ENCODE data around the gene GIT1. TPM values are rescaled to one million over a fixed set of nuclear protein-coding genes. Genes with fewer than 3 reads are reported as not detected.

GIT1 gene
- total and polyA plus RNA-seq, 2 of the 13 experiments (the other 11 are each of a cell fraction or from before 2014, with no cell fraction given): 14.2 to 30.8 TPM

GRCh38 chr17:29588562-29589411, 661 bp downstream of the GIT1 start:
- H4K20me1 ChIP-seq (ENCODE audit: insufficient read depth, low read length): peaks cover 14% of the 10 kb centered on the region; the same call in 1 of the 2 replicates
- no TSS peak for BruUV-seq (replicated peaks)
- H3K9me3 ChIP-seq (ENCODE audit: low read length): no peaks in the 10 kb centered on the region
- no peak for DNase-seq (ENCODE audit: low spot score)
- POLR2A ChIA-PET: interaction anchor here (1.0 to 2.0 kb wide), 3 partner anchors 14 to 29 kb away, joined by 4 to 11 read pairs (median 5); partner anchors contain the start of gene ABHD15
- intact Hi-C loops (cut with micrococcal nuclease; ENCODE audit: unreplicated experiment) (no loop called here), in situ Hi-C loops (cut with HindIII; ENCODE audit: extremely low pct_ligation_motif_present, low pct_unique_long_range_greater_than_20kb) (no loop called here)
- no peak overlapping the region for H2AFZ ChIP-seq (ENCODE audit: low read length)
- peak overlapping the region; percentile 73 for H3K9ac ChIP-seq (ENCODE audit: insufficient read depth, low read depth, low read length)
- H3K79me2 ChIP-seq (ENCODE audit: insufficient read depth, low read length): peaks cover 23% of the 10 kb centered on the region
- CTCF ChIA-PET (ENCODE audit: low intra/inter-chr PET ratio, low total read pairs): no interaction called here
- peak; percentile 1; the same call in 1 of the 3 replicates for ATAC-seq
- no peak for FAIRE-seq
- peak overlapping the region; percentile 70 to 98 (median 79) for H3K4me3 ChIP-seq (replicated peaks in 1 of 3; ENCODE audit: insufficient read depth in 1 of 3, low read depth in 2 of 3, low read length in 3 of 3)
- WGBS (ENCODE audit: low lambda C conversion rate): no CpG with 5 or more reads among the region's 72 CpGs
- H3K4me1 ChIP-seq (ENCODE audit: insufficient read depth, low read length): peaks cover 57% of the 10 kb centered on the region
- H3K27me3 ChIP-seq (ENCODE audit: control insufficient read depth in 1 of 2, insufficient read depth in 2 of 2, low read length in 2 of 2): peaks cover 0 to 1% of the 10 kb centered on the region in 2 experiments; a peak in 1 of 5 replicates
- no peak overlapping the region for H3K27ac ChIP-seq (ENCODE audit: extremely low read length, insufficient read depth, low read length)
- no peaks in the 10 kb centered on the region for H3K36me3 ChIP-seq (replicated peaks in 1 of 2; ENCODE audit: control insufficient read depth in 1 of 2, insufficient read depth in 2 of 2, low read length in 2 of 2)
- H3K4me2 ChIP-seq (ENCODE audit: low read depth, low read length): peak overlapping the region; percentile 93
- no peak for TF ChIP-seq ZNF44 (CRISPR knock-in tag; IDR thresholded peaks at IDR 0.05)
- no peak for TF ChIP-seq HDAC6 (IDR thresholded peaks at IDR 0.05; ENCODE audit: low read depth, low read length)
- TF ChIP-seq CBX1 (IDR thresholded peaks at IDR 0.05; ENCODE audit: low read depth): no peak
- TF ChIP-seq ZBTB38 (CRISPR knock-in tag; IDR thresholded peaks at IDR 0.05): no peak
- TF ChIP-seq ZFP36L2 (CRISPR knock-in tag; IDR thresholded peaks at IDR 0.05): no peak
- no peak for TF ChIP-seq GRHL1 (CRISPR knock-in tag; conservative IDR thresholded peaks at IDR 0.05)
- TF ChIP-seq ARID4A (CRISPR knock-in tag; IDR thresholded peaks at IDR 0.05; ENCODE audit: borderline replicate concordance): peak; percentile 60
- 0 out of 2 replicates have a peak, but pooled peaks have one; percentile 21 for TF ChIP-seq PHF20 (CRISPR knock-in tag; IDR thresholded peaks at IDR 0.05)
- TF ChIP-seq, protein P1, sequence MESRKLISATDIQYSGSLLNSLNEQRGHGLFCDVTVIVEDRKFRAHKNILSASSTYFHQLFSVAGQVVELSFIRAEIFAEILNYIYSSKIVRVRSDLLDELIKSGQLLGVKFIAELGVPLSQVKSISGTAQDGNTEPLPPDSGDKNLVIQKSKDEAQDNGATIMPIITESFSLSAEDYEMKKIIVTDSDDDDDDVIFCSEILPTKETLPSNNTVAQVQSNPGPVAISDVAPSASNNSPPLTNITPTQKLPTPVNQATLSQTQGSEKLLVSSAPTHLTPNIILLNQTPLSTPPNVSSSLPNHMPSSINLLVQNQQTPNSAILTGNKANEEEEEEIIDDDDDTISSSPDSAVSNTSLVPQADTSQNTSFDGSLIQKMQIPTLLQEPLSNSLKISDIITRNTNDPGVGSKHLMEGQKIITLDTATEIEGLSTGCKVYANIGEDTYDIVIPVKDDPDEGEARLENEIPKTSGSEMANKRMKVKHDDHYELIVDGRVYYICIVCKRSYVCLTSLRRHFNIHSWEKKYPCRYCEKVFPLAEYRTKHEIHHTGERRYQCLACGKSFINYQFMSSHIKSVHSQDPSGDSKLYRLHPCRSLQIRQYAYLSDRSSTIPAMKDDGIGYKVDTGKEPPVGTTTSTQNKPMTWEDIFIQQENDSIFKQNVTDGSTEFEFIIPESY (CRISPR knock-in tag; IDR thresholded peaks at IDR 0.05): no peak
- no peak for TF ChIP-seq ZNF282 (IDR thresholded peaks at IDR 0.05; ENCODE audit: partially characterized antibody)
- TF ChIP-seq CBFB (CRISPR knock-in tag; IDR thresholded peaks at IDR 0.05): no peak
- TF ChIP-seq ZNF367 (CRISPR knock-in tag; IDR thresholded peaks at IDR 0.05; ENCODE audit: borderline replicate concordance): 0 out of 2 replicates have a peak, but pooled peaks have one; percentile 39
- 0 out of 2 replicates have a peak, but pooled peaks have one; percentile 15 for TF ChIP-seq TFDP1 (CRISPR knock-in tag; IDR thresholded peaks at IDR 0.05; ENCODE audit: borderline replicate concordance)
- TF ChIP-seq ZFP62 (CRISPR knock-in tag; IDR thresholded peaks at IDR 0.05): no peak
